Measurements from ENCODE around the gene AIP. TPM values are rescaled to one million over a fixed set of nuclear protein-coding genes. Genes with fewer than 3 reads are reported as not detected.

The AIP gene
- total RNA-seq, 4 donors from 2014 or later, result 39.9 to 75.9 (median 58.4) TPM

DNA sequence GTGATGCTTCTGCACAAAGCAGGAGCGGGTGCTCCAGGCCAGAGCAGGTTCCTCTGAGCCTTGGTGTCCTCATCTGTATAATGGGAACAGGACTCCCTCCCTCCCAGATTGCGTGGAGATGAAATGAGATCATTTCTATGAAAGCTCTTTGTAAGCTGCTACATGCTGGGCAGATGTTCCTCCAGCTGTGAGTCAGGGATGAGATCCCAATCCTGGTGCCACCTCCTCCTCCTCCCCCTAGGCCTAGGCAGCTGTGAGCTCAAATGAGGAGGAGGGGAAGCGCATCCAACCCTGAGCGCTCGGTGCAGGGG lies 47.4 kb downstream of the AIP start:
- Histone ChIP-seq H3K27me3 (no peaks in the 10 kb centered on the region), H3K27ac (no peak overlapping the region), H3K36me3 (no peaks in the 10 kb centered on the region), H3K4me3 (no peak overlapping the region), H3K9me3 (no peaks in the 10 kb centered on the region), H3K4me1 (no peaks in the 10 kb centered on the region)
- TF ChIP-seq POLR2A (IDR thresholded peaks at IDR 0.05), result no peak
- no peak for TF ChIP-seq CTCF (IDR thresholded peaks at IDR 0.05)
- DNase-seq, result no peak

DNA sequence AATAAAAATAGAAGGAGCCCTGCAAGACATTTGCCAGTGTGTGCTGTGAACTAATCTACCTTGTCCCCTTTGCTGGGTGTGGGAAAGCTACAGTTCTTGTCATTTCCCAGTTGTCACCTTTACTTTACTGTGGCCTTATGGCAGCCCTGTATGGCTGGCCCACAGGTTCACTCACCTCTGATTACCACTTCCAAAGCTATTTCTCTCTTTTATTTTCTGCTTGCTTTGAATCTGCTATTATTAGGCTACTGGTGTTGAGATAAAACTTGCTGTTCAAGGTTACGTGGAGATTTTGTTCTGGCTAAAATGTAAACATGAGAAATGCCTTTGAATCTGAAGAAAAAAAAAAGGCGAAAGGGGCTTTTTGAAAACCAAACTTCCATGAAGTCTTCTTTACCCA lies 50.1 kb downstream of the AIP start:
- no peaks in the 10 kb centered on the region for H3K4me1 ChIP-seq
- H3K9me3 ChIP-seq, result no peaks in the 10 kb centered on the region
- H3K27me3 ChIP-seq, result no peaks in the 10 kb centered on the region
- H3K36me3 ChIP-seq, result no peaks in the 10 kb centered on the region
- no peak overlapping the region for H3K4me3 ChIP-seq
- DNase-seq, result no peak
- TF ChIP-seq POLR2A (IDR thresholded peaks at IDR 0.05) (no peak), CTCF (IDR thresholded peaks at IDR 0.05) (no peak)
- no peak overlapping the region for H3K27ac ChIP-seq

- no peak for DNase-seq
- Histone ChIP-seq H3K27me3 (no peaks in the 10 kb centered on the region), H3K4me1 (no peaks in the 10 kb centered on the region), H3K27ac (no peak overlapping the region), H3K9me3 (no peaks in the 10 kb centered on the region), H3K4me3 (no peak overlapping the region), H3K36me3 (no peaks in the 10 kb centered on the region)
- TF ChIP-seq POLR2A (IDR thresholded peaks at IDR 0.05) (no peak), CTCF (IDR thresholded peaks at IDR 0.05) (no peak)
These were observed 51.3 kb downstream of the AIP start for GRCh38 chr11:67534070-67534679.

DNA sequence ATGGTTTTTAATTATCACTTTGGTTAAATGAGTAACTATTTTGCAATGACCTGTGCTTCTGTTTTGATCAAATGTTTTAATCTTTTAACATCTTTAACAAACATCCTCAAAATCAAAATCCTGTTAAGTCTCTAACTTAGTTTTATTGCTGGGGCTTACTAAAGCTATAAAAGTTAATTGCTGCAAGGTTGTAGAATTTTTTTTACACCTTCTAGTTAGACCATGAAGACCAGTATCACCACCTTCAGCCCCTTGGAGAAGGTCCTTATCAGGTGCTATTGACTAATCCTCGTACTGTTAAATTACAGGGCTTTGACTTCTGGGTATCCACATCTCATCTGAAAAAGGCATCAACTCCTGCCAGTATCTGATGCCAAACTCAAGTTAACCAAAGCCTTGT lies 52.7 kb downstream of the AIP start:
- Histone ChIP-seq H3K27me3 (no peaks in the 10 kb centered on the region), H3K4me3 (no peak overlapping the region), H3K4me1 (no peaks in the 10 kb centered on the region), H3K36me3 (no peaks in the 10 kb centered on the region), H3K9me3 (no peaks in the 10 kb centered on the region), H3K27ac (no peak overlapping the region)
- TF ChIP-seq CTCF (IDR thresholded peaks at IDR 0.05), result no peak
- no peak for TF ChIP-seq POLR2A (IDR thresholded peaks at IDR 0.05)
- DNase-seq, result no peak

- Histone ChIP-seq H3K4me1 (no peaks in the 10 kb centered on the region), H3K27me3 (no peaks in the 10 kb centered on the region), H3K27ac (no peak overlapping the region), H3K4me3 (no peak overlapping the region), H3K36me3 (no peaks in the 10 kb centered on the region), H3K9me3 (no peaks in the 10 kb centered on the region)
- TF ChIP-seq POLR2A (IDR thresholded peaks at IDR 0.05), result no peak
- TF ChIP-seq CTCF (IDR thresholded peaks at IDR 0.05), result no peak
- no peak for DNase-seq
These were observed 55.5 kb downstream of the AIP start for GRCh38 chr11:67538306-67538705.
